Measurements from ENCODE around the gene EML4. TPM values are rescaled to one million over a fixed set of nuclear protein-coding genes. Genes with fewer than 3 reads are reported as not detected.
"Not testable (repeated sequence)": the region's sequence is repeated elsewhere in the genome, so short reads cannot be mapped to it uniquely, and the experiment has no call there.

The EML4 gene
- total RNA-seq, 1 experiment from 2014 or later: 48.9 TPM

DNA sequence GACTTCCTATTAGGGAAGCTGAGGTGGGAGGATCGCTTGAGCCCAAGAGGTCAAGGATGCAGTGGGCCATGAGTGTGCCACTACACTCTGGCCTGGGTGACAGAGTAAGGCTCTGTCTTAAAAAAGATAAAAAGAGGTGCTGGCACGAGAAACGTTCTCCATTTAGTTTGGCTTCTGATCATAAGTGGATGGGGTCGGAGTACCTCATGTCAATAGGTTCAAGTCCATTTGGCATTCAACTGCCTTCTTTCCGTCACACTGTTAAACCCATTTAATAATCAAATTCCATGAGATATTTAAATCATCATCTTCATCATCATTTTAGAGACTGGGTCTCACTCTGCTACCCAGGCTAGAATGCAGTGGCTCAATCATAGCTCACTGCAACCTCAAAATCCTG lies 182.7 kb downstream of the EML4 start:
- DNase-seq (ENCODE audit: low read depth): no peak

DNA sequence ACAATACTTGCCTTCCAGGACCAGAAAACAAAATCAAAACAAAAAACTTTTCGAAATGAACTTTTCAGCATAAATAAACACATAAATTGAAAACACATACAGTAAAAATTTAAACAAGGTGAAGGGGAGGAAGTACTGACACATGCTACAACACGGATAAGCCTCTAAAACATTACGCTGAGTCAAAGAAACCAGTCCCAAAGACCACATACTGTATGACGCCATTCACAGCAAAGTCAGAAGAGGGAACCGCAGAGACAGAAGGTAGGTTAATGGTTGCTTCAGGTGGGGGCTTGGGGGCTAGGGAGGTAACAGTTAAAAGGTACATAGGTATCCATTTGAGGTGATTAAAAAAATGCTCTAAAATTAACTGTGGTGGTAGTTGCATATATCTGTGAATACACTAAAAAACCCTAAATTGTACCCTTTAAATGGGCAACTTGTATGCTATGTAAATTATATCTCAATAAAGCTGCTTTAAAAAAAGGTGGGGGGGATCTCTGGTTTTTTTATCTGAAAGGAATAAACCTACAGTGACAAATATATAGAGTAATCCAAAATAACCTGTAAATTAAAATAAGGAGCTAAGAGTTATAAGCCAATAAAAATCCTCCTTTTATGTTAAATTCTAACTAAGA lies 184.8 kb downstream of the EML4 start:
- DNase-seq (ENCODE audit: low read depth): no peak

DNA sequence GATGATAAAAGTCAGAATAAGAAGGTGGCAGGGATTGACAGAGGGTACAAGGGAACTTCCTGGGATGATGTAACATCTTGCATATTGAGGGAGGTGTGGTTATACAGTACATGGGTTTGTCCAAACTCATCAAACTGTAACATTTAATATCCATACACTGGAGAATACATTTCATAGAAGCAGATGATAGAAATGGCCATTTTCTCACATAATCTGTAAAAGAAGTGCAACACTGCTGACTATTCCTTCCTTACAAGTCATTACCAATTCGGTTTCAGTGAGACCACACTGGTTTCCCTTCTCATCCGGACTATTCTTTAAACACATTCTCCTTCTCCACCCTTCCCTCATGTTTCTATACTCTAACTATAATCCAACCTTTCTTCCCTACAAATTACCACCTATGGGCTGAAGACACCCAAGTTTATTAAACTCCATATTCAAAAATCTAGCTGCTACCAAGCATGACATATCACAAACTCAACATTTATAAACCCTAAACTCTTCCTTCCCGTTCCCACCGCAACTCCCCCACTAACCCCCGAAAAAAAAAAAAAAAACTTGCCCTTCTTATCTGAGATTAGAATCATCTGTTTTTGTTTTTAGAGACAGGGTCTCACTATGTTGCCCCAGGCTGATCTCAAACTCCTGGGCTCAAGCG lies 190.3 kb downstream of the EML4 start:
- DNase-seq (ENCODE audit: low read depth): no peak

DNA sequence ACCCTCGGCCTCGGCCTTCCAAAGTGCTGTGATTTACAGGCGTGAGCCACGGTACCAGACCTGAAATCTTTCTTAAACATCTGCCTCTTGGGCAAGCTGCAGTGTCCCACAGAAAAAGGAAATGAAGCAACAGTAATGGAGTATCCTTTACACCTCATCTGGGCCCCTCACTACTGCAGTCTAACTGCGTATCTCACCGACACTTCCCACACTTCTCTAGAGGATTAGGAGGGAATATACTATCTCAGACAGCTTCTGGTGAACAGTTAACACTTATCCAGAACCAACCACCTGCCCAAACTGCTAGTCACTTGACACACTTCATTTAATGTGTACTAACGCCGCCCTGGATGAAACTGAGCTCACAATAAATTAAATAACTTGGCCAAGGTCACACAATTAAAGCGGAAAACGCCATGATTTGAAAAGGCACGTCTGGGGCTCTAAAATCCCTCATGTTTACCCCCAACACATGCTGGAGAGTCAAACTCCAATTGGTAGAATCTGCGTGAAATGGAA lies 190.9 kb downstream of the EML4 start:
- DNase-seq (ENCODE audit: low read depth): peak; percentile 21

DNA sequence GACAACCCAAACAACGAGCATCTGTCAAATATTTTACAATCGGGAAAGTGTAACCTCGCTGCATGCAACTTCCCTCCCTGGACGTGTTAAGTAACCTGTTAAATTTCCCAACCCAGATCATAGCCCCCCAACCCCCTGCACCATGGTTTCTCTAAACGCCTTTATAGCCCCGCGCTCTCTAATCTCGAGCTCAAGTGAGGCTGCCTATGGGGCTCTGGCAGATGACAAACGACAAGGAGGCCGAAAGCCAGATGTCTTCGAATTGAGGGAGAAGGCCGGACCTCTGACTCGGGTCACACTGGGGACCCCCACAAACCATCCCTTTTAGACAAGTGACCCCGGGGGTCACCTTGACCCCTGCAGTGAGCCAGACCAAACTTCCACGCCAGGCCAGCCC lies 191.3 kb downstream of the EML4 start:
- no peak for DNase-seq (ENCODE audit: low read depth)

DNA sequence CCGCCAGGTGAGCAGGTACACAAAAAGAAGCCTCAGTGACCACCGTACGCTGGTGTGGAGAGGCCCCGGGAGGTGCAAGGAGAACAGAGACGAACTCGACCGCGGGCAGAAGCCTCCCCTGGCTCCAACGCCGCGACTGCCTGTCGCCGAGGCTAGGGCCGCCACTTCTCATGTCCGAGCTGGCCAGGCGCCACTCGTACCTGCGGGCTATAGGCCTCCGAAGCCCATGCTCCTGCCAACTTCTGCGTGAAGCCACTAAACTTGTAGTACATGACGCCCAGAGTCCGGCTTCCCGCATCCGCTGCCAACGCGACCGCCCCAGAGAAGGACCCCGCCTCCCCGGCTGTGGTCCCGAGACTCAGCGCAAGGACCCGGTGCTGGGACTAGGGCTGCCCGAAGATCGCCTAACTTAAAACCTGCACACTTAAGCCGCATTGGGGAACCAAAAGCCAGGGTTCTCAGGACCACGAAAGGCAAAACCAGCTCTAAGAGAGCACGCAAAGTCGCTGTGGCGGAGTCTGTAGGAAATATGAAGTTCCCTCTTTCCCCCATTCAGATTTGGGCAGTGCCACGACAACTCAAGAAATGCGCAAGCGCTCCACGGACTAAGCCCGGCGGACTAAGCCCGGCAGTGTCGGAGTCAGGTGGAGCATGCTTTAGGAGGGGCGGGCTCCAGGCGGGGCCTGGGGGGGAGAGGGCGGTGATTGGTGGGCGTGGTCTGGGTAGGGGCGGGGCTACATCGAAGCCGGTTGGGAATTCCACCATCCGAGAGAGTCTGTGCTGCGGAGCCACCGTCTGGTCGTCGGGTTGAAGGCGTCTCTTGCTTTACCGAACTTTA lies 192.0 kb downstream of the EML4 start, which contains the start of gene COX7A2L:
COX7A2L (minus strand) TSS at position 328 of the 838 bp plus-strand sequence; CDS start at position 272, 56 bp downstream.
- DNase-seq (ENCODE audit: low read depth): peak; percentile 97

DNA sequence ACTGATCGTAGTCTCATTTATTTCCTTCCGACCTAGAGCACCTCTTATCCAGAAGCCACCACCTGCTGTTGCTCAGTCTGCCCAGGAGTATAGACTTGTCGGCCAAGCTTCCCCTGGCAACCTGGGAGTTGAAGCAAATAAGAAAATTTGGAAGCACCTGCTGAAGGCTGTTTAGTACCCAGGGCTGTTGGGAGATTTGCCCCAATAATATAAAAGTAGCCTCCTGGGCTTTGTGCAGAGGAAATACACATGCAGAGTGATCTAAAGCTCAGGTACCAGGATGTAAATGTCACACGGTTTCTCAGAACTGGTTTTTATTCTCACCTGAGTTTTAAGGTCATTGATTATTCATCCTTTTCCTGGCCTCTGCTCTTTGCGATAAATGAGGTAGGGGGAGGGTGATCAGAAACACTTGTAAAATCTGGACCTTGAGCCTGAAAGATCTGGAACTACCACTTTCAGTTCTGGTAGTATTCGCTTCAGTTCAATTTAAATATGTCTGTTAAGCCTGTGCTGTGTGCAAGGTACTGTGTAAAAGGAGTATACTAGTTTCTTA lies 192.7 kb downstream of the EML4 start:
- DNase-seq (ENCODE audit: low read depth): no peak

DNA sequence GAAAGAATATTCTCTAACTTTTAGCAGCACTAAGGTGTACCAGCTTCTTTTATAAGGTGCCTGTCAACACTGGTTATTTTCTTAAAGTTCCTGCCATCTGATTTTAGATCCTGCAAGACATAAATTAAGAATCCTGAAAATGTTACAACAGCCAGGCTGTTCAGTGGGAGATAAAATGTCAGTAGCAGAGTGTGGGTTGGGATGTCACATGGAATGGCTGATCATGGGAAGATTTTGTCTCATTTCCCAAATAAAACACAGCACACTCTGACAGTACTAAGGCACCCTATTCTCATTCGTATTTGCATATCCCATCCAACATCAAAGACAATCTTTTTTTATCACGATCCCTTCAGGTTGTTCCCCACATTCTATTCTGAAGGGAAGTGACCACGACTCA lies 194.3 kb downstream of the EML4 start:
- no peak for DNase-seq (ENCODE audit: low read depth)

DNA sequence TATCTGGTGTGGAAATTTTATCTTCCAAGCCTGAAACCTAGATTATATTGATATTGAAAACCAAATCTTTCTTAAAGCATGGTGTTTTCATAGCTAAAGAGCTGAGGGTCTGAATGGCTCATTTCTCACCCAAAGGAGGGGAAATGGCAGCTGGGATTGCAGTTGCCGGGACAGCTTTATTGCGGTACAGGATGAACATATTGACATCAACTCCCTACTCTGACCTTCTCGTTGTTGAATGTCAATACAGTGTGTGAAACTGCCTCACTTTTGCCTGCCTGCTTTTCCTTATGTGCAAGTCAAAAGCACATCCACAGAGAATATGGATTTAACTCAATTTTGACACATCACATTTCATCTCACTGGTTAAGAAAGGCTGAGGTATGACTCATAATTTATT lies 195.5 kb downstream of the EML4 start:
- no peak for DNase-seq (ENCODE audit: low read depth)

DNA sequence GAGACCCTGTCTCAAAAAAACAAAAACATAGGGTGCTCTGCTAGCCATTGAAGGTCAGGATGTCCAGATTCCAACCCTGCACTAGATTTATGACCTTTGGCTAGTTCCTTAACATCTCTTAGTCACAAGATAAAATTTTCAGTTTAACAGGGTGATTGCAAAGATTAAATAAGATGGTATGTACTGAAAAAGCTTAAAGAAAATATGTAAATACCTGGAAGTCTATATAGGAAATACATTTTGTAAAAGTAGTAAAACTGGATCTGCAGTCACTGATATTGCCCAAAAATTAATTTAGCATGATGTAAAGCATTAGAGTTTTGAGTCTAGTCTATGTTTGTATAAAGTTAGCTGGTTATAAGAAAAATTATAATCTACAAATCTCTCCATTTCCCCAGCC lies 197.3 kb downstream of the EML4 start:
- DNase-seq (ENCODE audit: low read depth): no peak

DNA sequence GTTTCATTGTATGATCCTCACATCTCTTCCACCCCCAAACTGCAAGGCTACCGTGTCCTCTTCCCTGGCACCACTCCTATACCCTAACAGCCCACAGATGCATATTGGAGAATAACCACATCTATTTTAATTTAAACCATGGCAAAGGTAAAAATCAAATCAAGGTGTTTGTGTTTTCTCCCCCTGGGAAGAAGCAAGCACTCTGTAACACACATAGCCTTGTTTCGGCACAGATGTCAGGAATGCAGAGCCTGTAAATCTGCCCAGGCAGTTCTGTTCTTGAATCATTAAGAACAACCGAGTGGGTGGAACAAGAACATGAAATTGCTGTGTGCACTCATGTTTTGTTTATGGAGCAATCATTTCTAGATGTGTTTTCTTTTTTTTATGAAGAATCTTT lies 198.7 kb downstream of the EML4 start:
- no peak for DNase-seq (ENCODE audit: low read depth)

DNA sequence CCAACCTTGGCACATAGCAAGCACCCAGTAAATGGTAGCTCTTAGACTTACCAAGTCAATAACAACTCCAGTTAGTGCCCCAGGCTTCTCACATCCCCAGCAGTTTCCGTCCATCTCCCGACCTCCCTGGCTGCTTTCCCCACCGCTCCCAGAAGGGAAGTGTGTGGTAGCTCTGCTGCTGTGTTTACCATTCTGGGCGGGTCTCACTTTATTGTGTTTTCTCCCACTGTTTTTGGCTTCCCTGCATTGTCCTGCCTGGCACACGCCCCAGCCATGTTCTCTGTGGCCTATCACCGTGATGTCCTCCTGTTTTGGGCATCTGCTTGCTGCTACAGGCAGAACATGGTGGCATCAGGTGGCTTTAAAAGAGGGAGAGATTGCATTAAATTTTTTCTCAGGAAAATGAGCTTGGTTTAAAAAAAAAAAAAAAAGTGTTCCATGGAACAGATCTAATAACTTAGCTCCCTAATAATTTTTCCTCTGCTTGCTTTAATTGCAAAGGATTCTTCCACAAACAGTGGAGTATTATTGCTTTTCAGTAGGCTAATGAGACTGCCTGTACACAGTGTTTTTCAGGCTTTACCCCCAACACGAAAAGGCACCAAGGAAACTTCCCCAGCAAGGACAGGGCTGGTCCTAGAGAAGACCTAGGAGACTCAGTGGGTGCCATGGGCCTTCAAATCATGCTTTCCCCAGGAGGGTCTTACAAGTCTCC lies 199.8 kb downstream of the EML4 start:
- DNase-seq (ENCODE audit: low read depth): no peak

DNA sequence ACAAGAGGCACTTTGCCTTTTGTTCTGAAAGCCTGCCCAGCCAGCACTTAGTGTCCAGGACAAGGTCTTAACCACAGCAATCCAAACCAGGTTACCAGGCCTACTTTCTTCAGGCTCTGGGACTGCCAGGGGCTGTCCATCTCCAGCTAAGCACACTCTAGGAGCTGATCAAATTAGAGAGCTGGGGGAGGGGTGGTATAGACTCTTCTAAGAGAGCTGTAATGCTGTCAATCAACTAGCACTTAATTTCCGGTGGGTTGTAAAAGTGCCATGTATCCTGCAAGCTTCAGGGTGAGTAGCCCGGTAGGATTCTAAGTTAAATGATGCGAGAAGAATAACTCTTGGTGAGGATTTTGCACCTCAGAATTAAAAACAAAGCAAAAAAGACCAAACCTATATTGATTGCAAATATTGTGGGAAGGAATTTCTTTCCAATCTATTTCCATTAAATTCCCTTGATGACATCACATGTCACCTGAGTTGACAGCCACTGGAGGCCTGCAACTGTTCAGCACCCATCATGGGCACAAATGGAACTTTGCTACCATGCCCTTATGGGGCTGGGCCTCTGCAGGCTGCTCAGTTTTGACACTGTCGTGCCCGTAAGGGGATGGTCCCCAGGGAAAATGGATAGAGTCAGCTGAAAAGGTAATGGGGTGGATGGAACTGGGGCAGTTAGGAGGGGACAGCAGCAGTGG lies 200.5 kb downstream of the EML4 start:
- DNase-seq (ENCODE audit: low read depth): no peak

DNA sequence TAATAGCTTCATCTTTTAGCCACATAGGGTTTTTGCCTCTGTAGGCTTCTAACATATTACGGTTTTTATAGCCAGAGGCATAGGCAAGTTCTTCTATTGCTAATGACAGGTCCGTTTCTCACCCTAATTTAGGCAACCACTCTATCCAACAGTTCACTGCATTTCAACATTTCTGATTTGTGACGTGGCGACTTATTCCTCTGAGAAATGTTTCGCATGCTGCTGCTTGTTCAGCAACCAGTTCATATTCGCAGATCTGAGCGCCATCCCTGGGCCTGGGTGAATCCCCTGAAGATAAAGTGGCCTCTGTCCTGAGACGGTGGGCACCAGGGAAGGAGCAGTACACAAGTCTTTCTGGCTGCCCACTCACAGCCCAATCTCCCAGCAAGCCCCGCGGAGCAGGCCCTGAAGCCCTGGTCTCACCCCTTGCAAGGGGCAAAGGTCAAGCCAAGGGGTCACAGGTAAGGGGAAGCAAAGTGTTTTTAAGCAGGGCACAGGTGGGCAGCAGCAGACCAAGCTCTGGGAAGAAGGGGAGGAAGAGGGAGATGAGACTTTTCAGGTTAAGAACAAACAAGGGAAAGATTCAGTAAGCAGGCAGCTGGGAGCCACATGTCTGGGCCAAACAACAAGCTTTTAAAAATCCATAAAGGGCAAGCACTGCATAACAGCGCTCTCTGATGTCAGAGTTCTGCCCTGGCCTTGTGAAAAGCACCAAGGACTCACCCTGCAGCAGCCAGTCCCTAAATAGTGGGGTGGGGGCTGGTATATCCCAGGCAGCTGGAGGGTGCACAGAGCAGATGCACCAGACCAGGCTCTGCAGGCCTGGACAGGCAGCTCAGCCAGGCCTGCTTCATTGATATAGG lies 202.7 kb downstream of the EML4 start:
- DNase-seq (ENCODE audit: low read depth): no peak

DNA sequence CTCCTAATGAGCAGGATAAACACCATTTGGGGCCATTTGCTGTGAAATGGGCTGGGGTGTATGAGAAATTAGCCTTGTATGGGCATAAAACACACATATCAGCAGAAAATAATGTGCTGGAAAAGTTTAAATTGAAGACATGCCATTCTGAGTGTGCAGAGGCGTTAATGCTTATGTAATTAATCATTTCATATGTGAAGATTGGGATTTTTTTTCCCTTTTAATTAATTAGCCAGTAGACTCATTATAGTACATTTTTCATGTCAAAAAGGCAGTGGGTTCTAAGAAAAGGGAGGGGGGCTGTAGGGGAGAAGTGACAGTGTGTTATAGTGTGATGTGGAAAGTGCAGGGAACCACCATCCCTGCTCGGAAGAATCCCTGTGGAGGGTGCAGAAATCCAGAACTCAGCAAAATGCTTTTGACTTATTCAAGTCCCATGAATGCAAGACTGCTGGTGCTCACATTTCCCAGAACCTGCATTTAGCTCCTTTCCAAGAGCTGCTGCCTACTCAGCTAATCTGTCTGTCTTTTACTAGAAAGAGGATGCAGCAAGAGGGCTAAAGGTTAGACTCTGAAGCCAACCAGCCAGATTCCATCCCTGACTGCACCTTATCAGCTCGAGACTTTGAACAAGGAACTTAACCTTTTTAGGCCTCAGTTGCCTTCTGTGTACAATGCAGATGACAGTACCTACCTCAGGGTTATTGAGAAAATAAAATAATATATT lies 203.5 kb downstream of the EML4 start:
- no peak for DNase-seq (ENCODE audit: low read depth)

DNA sequence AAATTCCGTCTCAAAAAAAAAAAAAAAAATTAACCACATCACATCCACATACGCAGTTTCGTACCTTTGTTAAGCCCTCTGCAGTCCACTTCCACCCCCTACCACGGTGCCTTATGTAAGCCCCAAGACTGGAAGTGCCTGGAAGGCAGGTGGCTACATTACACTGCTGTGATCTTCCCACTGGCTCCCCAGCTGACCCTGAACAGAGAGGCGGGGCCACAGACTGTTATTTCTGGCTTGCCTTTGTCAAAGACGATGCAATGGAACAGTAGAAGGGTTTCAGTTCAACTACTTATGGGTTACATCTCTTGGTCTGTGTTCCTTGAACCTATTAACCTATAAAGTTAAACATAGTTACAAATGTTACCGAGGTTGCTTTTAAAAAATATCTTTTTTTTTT lies 207.6 kb downstream of the EML4 start:
- no peak for DNase-seq (ENCODE audit: low read depth)

DNA sequence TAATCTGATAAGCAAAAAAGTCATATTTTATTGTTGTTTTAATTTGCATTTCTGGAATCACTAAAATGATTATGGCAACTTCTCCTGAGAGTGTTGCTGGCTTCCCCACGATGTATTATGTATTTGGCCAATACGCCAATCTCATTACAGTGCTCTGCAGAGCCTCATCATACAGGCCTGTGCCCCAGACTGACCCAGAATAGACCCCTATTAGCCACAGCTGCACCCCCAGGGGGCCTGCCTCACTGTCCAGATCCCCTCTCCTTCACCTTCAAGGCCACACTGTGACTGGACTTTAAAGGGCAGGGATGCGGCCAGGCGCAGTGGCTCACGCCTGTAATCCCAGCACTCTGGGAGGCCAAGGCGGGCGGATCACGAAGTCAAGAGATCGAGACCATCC lies 209.3 kb downstream of the EML4 start:
- DNase-seq (ENCODE audit: low read depth): no peak

DNA sequence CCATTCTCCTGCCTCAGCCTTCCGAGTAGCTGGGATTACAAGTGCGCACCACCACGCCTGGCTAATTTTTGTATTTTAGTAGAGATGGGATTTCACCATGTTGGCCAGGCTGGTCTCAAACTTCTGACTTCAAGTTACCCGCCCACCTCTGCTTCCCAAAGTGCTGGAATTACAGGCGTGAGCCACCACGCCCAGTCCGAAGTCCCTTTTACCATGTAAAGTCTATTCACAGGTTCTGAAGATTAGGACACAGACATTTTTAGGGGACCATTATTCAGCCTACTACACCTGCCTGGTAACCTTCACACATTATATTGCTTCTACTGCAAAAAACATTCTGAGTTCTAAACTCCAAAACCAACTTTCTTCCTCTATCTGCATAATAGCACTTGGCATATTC lies 210.9 kb downstream of the EML4 start:
- DNase-seq (ENCODE audit: low read depth): not testable (repeated sequence)

DNA sequence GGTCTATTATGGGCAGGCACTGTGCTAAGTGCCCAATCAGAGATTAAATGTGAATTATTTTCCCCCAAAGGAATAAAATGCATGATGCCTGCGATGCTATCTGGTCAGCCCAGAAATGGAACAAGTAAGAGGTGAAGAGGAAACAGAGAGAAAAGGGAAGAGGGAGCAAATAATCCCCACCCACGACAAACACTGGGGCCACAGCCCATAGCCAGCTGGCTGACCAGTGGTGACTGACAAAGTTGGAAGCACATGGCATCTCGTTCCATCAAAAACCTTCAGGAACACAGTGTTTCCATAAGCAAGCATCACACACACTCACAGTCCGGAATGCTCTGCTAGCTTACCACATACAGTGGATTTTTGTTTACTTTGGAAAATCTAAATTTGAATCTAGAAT lies 213.0 kb downstream of the EML4 start:
- no peak for DNase-seq (ENCODE audit: low read depth)
